Activated T-helper 17 cell treated with anti-CD3 and anti-CD28 coated beads, Interleukin-2, amount 50 U/mL, for 72 hours (primary cell): ENCODE data around the gene TBC1D3E. TPM values are rescaled to one million over a fixed set of nuclear protein-coding genes. Genes with fewer than 3 reads are reported as not detected.
"Not testable (repeated sequence)": the region's sequence is repeated elsewhere in the genome, so short reads cannot be mapped to it uniquely, and the experiment has no call there.

Experiments
- ATAC-seq: fragments of 150-1000 bp; cut with Tn5 transposase; replicated peaks from 2 replicates; pipeline ENCODE4 v1.10.0; 2021; ENCODE audit warnings: mild to moderate bottlenecking, moderate library complexity
- H3K27ac Mint-ChIP-seq: one replicate; pipeline ENCODE4 v1.8.0; 2022; ENCODE audit warnings: mixed read lengths
- H3K27me3 Mint-ChIP-seq: one replicate; pipeline ENCODE4 v1.8.0; 2022; ENCODE audit warnings: mixed read lengths
- H3K36me3 Mint-ChIP-seq: one replicate; pipeline ENCODE4 v1.8.0; 2022; ENCODE audit warnings: low read depth, mild to moderate bottlenecking, mixed read lengths
- H3K4me1 Mint-ChIP-seq: one replicate; pipeline ENCODE4 v1.8.0; 2022; ENCODE audit warnings: mixed read lengths
- H3K4me3 Mint-ChIP-seq: one replicate; pipeline ENCODE4 v1.8.0; 2022; ENCODE audit warnings: mild to moderate bottlenecking, mixed read lengths
- H3K9me3 Mint-ChIP-seq: one replicate; pipeline ENCODE4 v1.8.0; 2022; ENCODE audit warnings: mixed read lengths
- total RNA-seq, 2 donors: library from RNA; stranded (reverse); gene quantifications; one replicate each; pipeline ENCODE4 v1.2.3, GENCODE V29; 2022

TBC1D3E gene
- total RNA-seq = not detected

DNA sequence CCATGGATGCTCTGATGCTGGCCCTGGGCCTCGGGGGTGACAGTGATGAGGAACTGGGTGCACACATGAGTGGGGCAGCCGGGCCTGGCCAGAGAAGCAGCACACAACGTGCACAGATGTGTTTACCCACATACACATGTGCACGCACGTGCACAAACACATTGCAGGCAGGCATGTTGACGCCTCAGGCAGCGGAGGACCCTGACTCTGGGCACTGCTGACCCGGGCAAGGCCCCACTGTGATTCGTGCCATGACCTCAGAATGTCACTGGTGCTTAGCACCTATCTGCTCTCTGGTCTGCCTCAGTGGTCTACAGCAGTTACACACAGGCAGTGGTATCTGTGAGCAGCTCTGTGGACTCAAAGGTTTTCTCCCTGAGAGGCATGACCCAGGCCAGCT is at the start of gene TBC1D3E:
Gene TBC1D3E, plus strand, starts transcription at position 301 of the 400 bp plus-strand sequence. CDS start 1,545 bp downstream, outside the sequence.
- not testable (repeated sequence) for H3K27me3 Mint-ChIP-seq, H3K4me3 Mint-ChIP-seq, ATAC-seq, H3K27ac Mint-ChIP-seq, H3K9me3 Mint-ChIP-seq, H3K36me3 Mint-ChIP-seq, H3K4me1 Mint-ChIP-seq

GRCh38 chr17:38087344-38087743 is 40.4 kb upstream of the TBC1D3E start:
- H3K4me1 Mint-ChIP-seq, H3K9me3 Mint-ChIP-seq, H3K27ac Mint-ChIP-seq, H3K4me3 Mint-ChIP-seq, H3K27me3 Mint-ChIP-seq, H3K36me3 Mint-ChIP-seq: not testable (repeated sequence)
- peak; percentile 66 for ATAC-seq

DNA sequence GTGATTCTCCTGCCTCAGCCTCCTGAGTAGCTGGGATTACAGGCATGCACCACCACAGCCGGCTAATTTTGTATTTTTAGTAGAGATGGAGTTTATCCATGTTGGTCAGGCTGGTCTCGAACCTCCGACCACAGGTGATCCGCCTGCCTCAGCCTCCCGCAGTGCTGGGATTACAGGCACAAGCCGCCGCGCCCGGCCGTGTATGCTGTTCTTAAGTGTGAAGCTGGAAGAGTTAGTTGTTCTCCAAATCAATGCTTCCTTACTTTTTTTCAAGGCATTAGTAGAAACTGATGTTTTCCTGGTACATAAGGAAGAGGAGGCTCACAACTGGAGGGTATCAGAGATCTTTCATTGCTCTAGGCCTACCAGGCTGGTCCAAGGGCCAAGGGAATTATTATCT is 39.6 kb upstream of the TBC1D3E start:
- not testable (repeated sequence) for H3K4me3 Mint-ChIP-seq, H3K4me1 Mint-ChIP-seq, H3K9me3 Mint-ChIP-seq, H3K36me3 Mint-ChIP-seq, H3K27ac Mint-ChIP-seq, ATAC-seq, H3K27me3 Mint-ChIP-seq

GRCh38 chr17:38094059-38094694 is 33.6 kb upstream of the TBC1D3E start:
- not testable (repeated sequence) for H3K36me3 Mint-ChIP-seq, ATAC-seq, H3K9me3 Mint-ChIP-seq, H3K27ac Mint-ChIP-seq, H3K4me1 Mint-ChIP-seq, H3K27me3 Mint-ChIP-seq, H3K4me3 Mint-ChIP-seq

DNA sequence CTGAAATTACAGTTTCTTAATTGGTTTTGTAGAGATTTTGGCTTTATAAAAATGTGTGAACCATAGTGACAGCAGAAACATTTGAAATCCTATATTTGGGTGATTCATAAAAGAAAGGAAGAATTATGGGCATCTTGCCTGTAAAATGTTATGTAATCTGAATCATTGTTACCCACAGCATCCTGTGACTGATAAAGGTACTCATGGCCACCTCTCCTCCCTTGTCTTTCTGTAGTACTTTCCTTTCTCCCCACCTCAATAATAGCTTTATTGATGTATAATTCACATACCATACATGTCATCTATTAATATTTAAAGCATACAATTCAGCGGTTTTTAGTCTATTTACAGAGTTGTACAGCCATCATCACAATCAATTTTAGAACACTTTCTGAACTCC is 28.5 kb upstream of the TBC1D3E start:
- peak; percentile 72 for ATAC-seq
- H3K4me1 Mint-ChIP-seq, H3K36me3 Mint-ChIP-seq: not testable (repeated sequence)

GRCh38 chr17:38119829-38120228 is 7.9 kb upstream of the TBC1D3E start:
- not testable (repeated sequence) for H3K4me3 Mint-ChIP-seq, H3K36me3 Mint-ChIP-seq, ATAC-seq, H3K4me1 Mint-ChIP-seq, H3K9me3 Mint-ChIP-seq, H3K27ac Mint-ChIP-seq, H3K27me3 Mint-ChIP-seq

More for the DNA sequence above, 28.5 kb upstream of the TBC1D3E start:
- not testable (repeated sequence) for H3K9me3 Mint-ChIP-seq, H3K27me3 Mint-ChIP-seq, H3K4me3 Mint-ChIP-seq, H3K27ac Mint-ChIP-seq

DNA sequence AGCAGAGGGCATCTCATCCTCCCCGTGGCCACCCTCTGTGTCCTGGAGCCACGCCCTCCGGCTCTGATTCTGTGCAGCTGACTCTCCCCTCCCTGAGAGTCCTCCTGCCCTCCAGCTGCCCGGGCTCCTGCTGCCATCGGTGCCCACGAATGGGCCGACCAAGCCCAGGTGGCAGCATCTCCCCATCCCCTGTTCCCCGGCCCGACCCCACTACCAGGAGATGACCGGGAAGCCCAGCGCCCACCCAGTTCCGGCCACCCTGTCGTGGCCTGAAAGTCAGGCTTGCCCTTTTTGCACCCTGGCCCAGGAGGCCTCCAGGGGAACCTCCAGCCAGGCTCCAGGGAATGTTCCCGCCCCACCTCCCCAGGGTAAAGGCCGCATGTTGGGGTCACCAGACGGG is 7.1 kb downstream of the TBC1D3E start:
- H3K27ac Mint-ChIP-seq, H3K4me1 Mint-ChIP-seq, H3K36me3 Mint-ChIP-seq, ATAC-seq, H3K9me3 Mint-ChIP-seq, H3K4me3 Mint-ChIP-seq, H3K27me3 Mint-ChIP-seq: not testable (repeated sequence)

Other genes with a start within 250 kb of the TBC1D3E start
- gene TBC1D3K, start 203.5 kb upstream of the TBC1D3E start, total RNA-seq = not detected
- 10 to 100 TPM in 1 of 2 donors, under 1 TPM in 1; 0.41 to 38.1 TPM for gene TBC1D3L, start 138.9 kb upstream of the TBC1D3E start, total RNA-seq
- gene TBC1D3D, start 124.0 kb upstream of the TBC1D3E start, total RNA-seq = 1 to 10 TPM in 1 of 2 donors, under 1 TPM in 1; 0.85 to 3.7 TPM
- not detected for gene TBC1D3C, start 59.3 kb upstream of the TBC1D3E start, total RNA-seq
- 1 to 10 TPM in 1 of 2 donors, not detected in 1; 7.9 TPM for gene TBC1D3, start 64.6 kb downstream of the TBC1D3E start, total RNA-seq
- gene MRPL45, start 169.2 kb downstream of the TBC1D3E start, total RNA-seq = 10 to 100 TPM; 52.4 to 66.0 TPM
- under 1 TPM in 1 of 2 donors, not detected in 1; 0.26 TPM for gene GPR179, start 216.0 kb downstream of the TBC1D3E start, total RNA-seq
- 10 to 100 TPM; 20.8 to 24.4 TPM for gene SOCS7, start 223.9 kb downstream of the TBC1D3E start, total RNA-seq